Uterus (tissue), 4 donors: ENCODE results near the gene DFFA. TPM values are rescaled to one million over a fixed set of nuclear protein-coding genes. Genes with fewer than 3 reads are reported as not detected.
"Not testable (repeated sequence)": the region's sequence is repeated elsewhere in the genome, so short reads cannot be mapped to it uniquely, and the experiment has no call there.

Experiments
- DNase-seq, 2 donors: peaks; one replicate each; pipeline ENCODE4 v3.0.0-alpha.2; 2019 to 2020
- H3K27ac ChIP-seq, 2 donors: fragments of 200-600 bp; sonication (generic); 1 replicate in 1 of 2; 2 replicates in 1 of 2; pipeline ENCODE4 v1.5.1; 2016 to 2018
- H3K27me3 ChIP-seq, 2 donors: fragments of 200-600 bp; sonication (generic); one replicate each; pipeline ENCODE4 v1.5.1; 2018 to 2019; ENCODE audit warnings: control low read depth in 1 of 2
- H3K36me3 ChIP-seq, 2 donors: fragments of 200-600 bp; sonication (generic); one replicate each; pipeline ENCODE4 v1.5.1; 2019; ENCODE audit warnings: control low read depth in 1 of 2
- H3K4me1 ChIP-seq, 2 donors: fragments of 200-600 bp; sonication (generic); one replicate each; pipeline ENCODE4 v1.5.1; 2018 to 2019; ENCODE audit warnings: control low read depth in 1 of 2
- H3K4me3 ChIP-seq, 2 donors: fragments of 200-600 bp; sonication (generic); 1 replicate in 1 of 2; 2 replicates in 1 of 2; pipeline ENCODE4 v1.5.1; 2018 to 2019; ENCODE audit warnings: mild to moderate bottlenecking in 1 of 2
- H3K9me3 ChIP-seq, 2 donors: fragments of 200-600 bp; sonication (generic); one replicate each; pipeline ENCODE4 v1.5.1; 2019; ENCODE audit warnings: control low read depth in 1 of 2
- CTCF ChIP-seq, 4 experiments: fragments of 200-600 bp in 2 of 4; fragments of 450-650 bp in 2 of 4; sonication (generic) in 2 of 4; IDR thresholded peaks; one replicate each; pipeline ENCODE4 v1.5.1; 2016 to 2019; ENCODE audit warnings: antibody characterized with exemption in 4 of 4, mild to moderate bottlenecking in 2 of 4, moderate library complexity in 1 of 4
- POLR2A ChIP-seq, 2 donors: fragments of 450-650 bp; IDR thresholded peaks; one replicate each; pipeline ENCODE4 v1.6.1; 2016; ENCODE audit warnings: antibody characterized with exemption in 2 of 2, mild to moderate bottlenecking in 1 of 2, moderate library complexity in 1 of 2
- intact Hi-C: fragments of 100-400 bp; cut with DNase I; formaldehyde crosslinking; loops from one replicate; pipeline ENCODE4 v1.15.1; 2023; ENCODE audit warnings: low total_unique reads
- total RNA-seq, 4 donors: library from RNA; depleted of rRNA in 3 of 4; stranded (reverse); fragments of >200 nt in 3 of 4; gene quantifications; one replicate each; pipeline versions ENCODE4 v1.1.0 to v1.2.4, GENCODE V29; 2014 to 2023
- donor health status: DM: yes; HTN: yes; CAD: no.

The DFFA gene
- total RNA-seq, 4 donors from 2014 or later = 5.1 to 41.6 (median 25.7) TPM

DNA sequence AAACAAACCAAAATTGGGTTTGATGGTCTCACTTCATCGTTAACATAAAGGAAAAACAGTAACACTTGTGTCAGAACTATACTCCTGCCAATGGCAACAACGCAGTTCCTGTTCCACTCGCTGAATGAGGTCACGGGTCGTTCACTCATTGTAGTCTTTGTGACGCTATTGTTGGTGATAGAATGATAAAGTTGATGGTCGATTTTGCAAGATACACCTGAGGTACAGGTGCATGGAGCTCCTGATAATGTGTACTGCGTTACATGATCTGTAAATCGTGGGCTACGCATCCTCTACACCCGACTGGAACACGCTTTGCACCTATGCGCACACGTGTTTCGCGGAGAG, 42.5 kb downstream of the DFFA start:
- no peak for TF ChIP-seq CTCF (IDR thresholded peaks at IDR 0.05)
- TF ChIP-seq POLR2A (IDR thresholded peaks at IDR 0.05) = no peak
- H3K4me3 ChIP-seq = peak overlapping the region in 1 of 2 donors; percentile 65
- H3K36me3 ChIP-seq = no peaks in the 10 kb centered on the region
- H3K27ac ChIP-seq = peak overlapping the region; percentile 5 to 78
- no peaks in the 10 kb centered on the region for H3K9me3 ChIP-seq
- no peak for DNase-seq
- intact Hi-C loops = loop anchor here (5.0 to 10.0 kb wide), 2 partner anchors 53 to 65 kb away; no protein-coding TSS in a partner anchor
- no peaks in the 10 kb centered on the region for H3K27me3 ChIP-seq
- no peaks in the 10 kb centered on the region for H3K4me1 ChIP-seq

- no peak for TF ChIP-seq POLR2A (IDR thresholded peaks at IDR 0.05)
- TF ChIP-seq CTCF (IDR thresholded peaks at IDR 0.05) = no peak
- intact Hi-C loops = loop anchor here (5.0 kb wide), 1 partner anchor 52 kb away; no protein-coding TSS in a partner anchor
- H3K9me3 ChIP-seq = no peaks in the 10 kb centered on the region
- H3K27ac ChIP-seq = no peak overlapping the region
- H3K27me3 ChIP-seq = no peaks in the 10 kb centered on the region
- no peaks in the 10 kb centered on the region for H3K36me3 ChIP-seq
- no peaks in the 10 kb centered on the region for H3K4me1 ChIP-seq
- H3K4me3 ChIP-seq = no peak overlapping the region
- no peak for DNase-seq
These were observed 43.3 kb downstream of the DFFA start for GRCh38 chr1:10428984-10429383.

- intact Hi-C loops = loop anchor here (5.0 kb wide), 1 partner anchor 49 kb away; no protein-coding TSS in a partner anchor
- H3K36me3 ChIP-seq, H3K4me1 ChIP-seq, H3K9me3 ChIP-seq, H3K4me3 ChIP-seq, DNase-seq, H3K27me3 ChIP-seq, H3K27ac ChIP-seq: not testable (repeated sequence)
These were observed 45.8 kb downstream of the DFFA start for GRCh38 chr1:10426535-10426848.

DNA sequence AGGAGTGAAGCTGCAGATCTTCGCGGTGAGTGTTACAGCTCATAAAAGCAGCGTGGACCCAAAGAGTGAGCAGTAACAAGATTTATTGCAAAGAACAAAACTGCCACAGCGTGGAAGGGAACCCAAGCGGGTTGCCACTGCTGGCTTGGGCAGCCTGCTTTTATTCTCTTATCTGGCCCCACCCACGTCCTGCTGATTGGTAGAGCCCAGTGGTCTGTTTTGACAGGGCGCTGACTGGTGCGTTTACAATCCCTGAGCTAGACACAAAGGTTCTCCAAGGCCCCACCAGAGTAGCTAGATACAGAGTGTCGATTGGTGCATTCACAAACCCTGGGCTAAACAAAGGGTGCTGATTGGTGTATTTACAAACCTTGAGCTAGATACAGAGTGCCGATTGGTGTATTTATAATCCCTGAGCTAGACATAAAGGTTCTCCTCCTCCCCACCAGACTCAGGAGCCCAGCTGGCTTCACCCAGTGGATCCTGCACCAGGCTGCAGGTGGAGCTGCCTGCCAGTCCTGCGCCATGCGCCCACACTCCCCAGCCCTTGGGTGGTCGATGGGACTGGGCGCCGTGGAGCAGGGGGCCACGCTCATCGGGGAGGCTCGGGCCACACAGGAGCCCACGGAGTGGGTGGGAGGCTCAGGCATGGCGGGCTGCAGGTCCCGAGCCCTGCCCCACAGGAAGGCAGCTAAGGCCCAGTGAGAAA, 46.3 kb downstream of the DFFA start:
- H3K9me3 ChIP-seq, DNase-seq, H3K27me3 ChIP-seq, H3K4me3 ChIP-seq, H3K27ac ChIP-seq, H3K4me1 ChIP-seq, H3K36me3 ChIP-seq: not testable (repeated sequence)
- intact Hi-C loops = loop anchor here (5.0 kb wide), 1 partner anchor 49 kb away; no protein-coding TSS in a partner anchor

- H3K36me3 ChIP-seq = no peaks in the 10 kb centered on the region
- H3K27ac ChIP-seq = no peak overlapping the region
- intact Hi-C loops = loop anchor here (5.0 kb wide), 1 partner anchor 47 kb away; no protein-coding TSS in a partner anchor
- no peaks in the 10 kb centered on the region for H3K9me3 ChIP-seq
- TF ChIP-seq POLR2A (IDR thresholded peaks at IDR 0.05) = no peak
- H3K4me3 ChIP-seq = no peak overlapping the region
- H3K27me3 ChIP-seq = no peaks in the 10 kb centered on the region
- DNase-seq = no peak
- no peaks in the 10 kb centered on the region for H3K4me1 ChIP-seq
These were observed 47.7 kb downstream of the DFFA start for GRCh38 chr1:10424651-10425050.

DNA sequence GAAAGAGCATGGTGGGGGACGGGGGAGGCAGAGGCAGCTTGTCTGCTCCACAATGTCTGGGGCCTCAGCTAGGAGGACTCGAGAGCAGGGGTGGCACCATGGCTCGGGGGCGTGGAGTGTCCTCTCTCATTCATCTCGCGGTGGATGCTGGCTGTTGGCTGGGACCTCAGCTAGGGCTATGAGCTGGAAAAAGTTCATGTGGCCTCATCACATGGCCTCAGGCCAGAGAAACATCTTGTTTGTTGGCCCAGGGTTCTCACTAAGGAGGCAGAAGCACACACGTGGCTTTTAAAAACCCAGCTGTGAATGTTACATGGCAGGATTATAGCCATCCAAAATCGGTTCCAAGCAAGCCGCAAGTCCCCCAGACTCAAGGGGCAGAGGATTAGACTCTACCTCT, 48.3 kb downstream of the DFFA start:
- peak in 1 of 2 donors; percentile 39 for DNase-seq
- Histone ChIP-seq H3K4me3 (no peak overlapping the region), H3K36me3 (no peaks in the 10 kb centered on the region), H3K9me3 (no peaks in the 10 kb centered on the region), H3K27ac (no peak overlapping the region), H3K4me1 (no peaks in the 10 kb centered on the region), H3K27me3 (no peaks in the 10 kb centered on the region)
- no peak for TF ChIP-seq CTCF (IDR thresholded peaks at IDR 0.05)
- no peak for TF ChIP-seq POLR2A (IDR thresholded peaks at IDR 0.05)
- intact Hi-C loops = no loop called here

DNA sequence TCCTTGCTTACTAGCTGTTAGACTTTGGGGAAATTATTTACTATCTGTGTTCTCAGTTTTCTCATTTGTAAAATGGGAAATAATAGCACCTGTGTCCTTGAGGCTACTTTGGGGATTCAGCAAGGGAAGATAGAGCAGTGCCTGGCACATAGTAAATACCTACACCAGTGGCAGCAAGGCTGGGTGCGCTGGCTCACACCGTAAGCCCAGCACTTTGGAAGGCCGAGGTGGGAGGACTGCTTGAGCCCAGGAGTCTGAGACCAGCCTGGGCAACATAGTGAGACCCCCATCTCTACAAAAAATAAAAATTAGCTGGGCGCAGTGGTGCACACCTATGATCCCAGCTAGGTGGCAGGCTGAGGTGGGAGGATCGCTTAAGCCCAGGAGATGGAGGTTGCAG, 50.7 kb downstream of the DFFA start:
- intact Hi-C loops = no loop called here
- no peak overlapping the region for H3K4me3 ChIP-seq
- H3K4me1 ChIP-seq = no peaks in the 10 kb centered on the region
- H3K27ac ChIP-seq = no peak overlapping the region
- H3K27me3 ChIP-seq = no peaks in the 10 kb centered on the region
- TF ChIP-seq POLR2A (IDR thresholded peaks at IDR 0.05) = no peak
- no peaks in the 10 kb centered on the region for H3K9me3 ChIP-seq
- H3K36me3 ChIP-seq = no peaks in the 10 kb centered on the region
- DNase-seq = no peak
